Ovary (tissue), 9 donors: ENCODE measurements around the gene CNTFR. TPM values are rescaled to one million over a fixed set of nuclear protein-coding genes. Genes with fewer than 3 reads are reported as not detected.

Experiments
- DNase-seq, 5 donors: peaks; one replicate each; pipeline ENCODE4 v3.0.0-alpha.2; 2019 to 2020
- H3K27ac ChIP-seq, 2 donors: fragments of 200-600 bp; one replicate each; pipeline versions ENCODE4 v1.5.1 to v1.8.0; 2019 to 2022
- H3K27me3 ChIP-seq: fragments of 200-600 bp; one replicate; pipeline ENCODE4 v1.8.0; 2022
- H3K36me3 ChIP-seq: fragments of 200-600 bp; sonication (generic); one replicate; pipeline ENCODE4 v1.5.1; 2019
- H3K4me1 ChIP-seq: one replicate; pipeline ENCODE4 v1.8.1; 2013; ENCODE audit warnings: mild to moderate bottlenecking, moderate library complexity; ENCODE audit not compliant: insufficient read depth
- H3K4me3 ChIP-seq: fragments of 200-600 bp; sonication (generic); one replicate; pipeline ENCODE4 v1.5.1; 2017
- H3K9me3 ChIP-seq, 2 donors: fragments of 200-600 bp in 1 of 2; sonication (generic) in 1 of 2; one replicate each; pipeline versions ENCODE4 v1.5.1 to v1.8.1; 2013 to 2019; ENCODE audit warnings: mild to moderate bottlenecking in 1 of 2, moderate library complexity in 1 of 2
- CTCF ChIP-seq, 3 donors: fragments of 450-650 bp in 2 of 3; fragments of 200-600 bp in 1 of 3; IDR thresholded peaks; one replicate each; pipeline versions ENCODE4 v1.5.1 to v1.8.0; 2016 to 2022; ENCODE audit warnings: antibody characterized with exemption in 3 of 3, mild to moderate bottlenecking in 1 of 3
- EP300 ChIP-seq: sonication (generic); formaldehyde crosslinking; IDR thresholded peaks from one replicate; pipeline ENCODE4 v1.6.1; 2017; ENCODE audit warnings: antibody characterized with exemption
- POLR2A ChIP-seq: fragments of 450-650 bp; IDR thresholded peaks from one replicate; pipeline ENCODE4 v1.6.1; 2017; ENCODE audit warnings: antibody characterized with exemption, mild to moderate bottlenecking, moderate library complexity
- WGBS, 3 donors: extraction: QIAGEN DNeasy Blood & Tissue Kit in 1 of 3; methylation state at CpG; one replicate each; pipeline versions ENCODE4 v1.1.5 to v1.1.7; 2013 to 2017; 5-methylcytosine and 5-hydroxymethylcytosine counted together
- intact Hi-C, 4 donors: fragments of 100-400 bp; cut with DNase I; formaldehyde crosslinking; loops; one replicate each; pipeline versions ENCODE4 v1.11.0 to v1.15.1; 2022 to 2023
- polyA plus RNA-seq, 2 donors: library from polyadenylated mRNA; stranded (reverse); fragments of 200-250 nt in 1 of 2; fragments of 350-450 nt in 1 of 2; fragmentation: Illumina TruSeq in 1 of 2; extraction: RNeasy Lipid Tissue Mini Kit (QIAGEN cat#74804) in 1 of 2; gene quantifications; one replicate each; pipeline ENCODE4 v1.2.3, GENCODE V29; 2013 to 2014
- total RNA-seq, 7 donors: library from RNA; depleted of rRNA in 2 of 7; stranded (reverse); fragments of >200 nt in 2 of 7; fragmentation: NEBNext Ultra II Directional in 3 of 7; extraction: Animal tissue kit (Norgen Biotek cat#: 25700) in 3 of 7; gene quantifications; one replicate each; pipeline versions ENCODE4 v1.1.0 to v1.2.4, GENCODE V29; 2016 to 2023
- donor health status: DM: no; HTN: no; CAD: no; lungs with moderate emphysema.
- donor health status: DM: no; HTN: no; CAD: no.
- donor health status: Bipolar disorder and iron deficiency.
- donor health status: DM: yes; HTN: yes; CAD: no.
- donor health status: DM: no; HTN: no; CAD: no.
- donor health status: DM: yes; HTN: yes; CAD: no.

Gene CNTFR
- total and polyA plus RNA-seq, 9 donors: 1.2 to 4.7 (median 2.6) TPM

GRCh38 chr9:34585946-34586669 is 3.4 kb downstream of the CNTFR start:
- H3K4me3 ChIP-seq: no peak overlapping the region
- TF ChIP-seq EP300 (no peak), CTCF (IDR thresholded peaks at IDR 0.05) (no peak), POLR2A (no peak)
- WGBS, 3 donors: 74 to 82% (median 80%) methylated on average over 11 of the region's 11 CpGs
- no peaks in the 10 kb centered on the region for H3K27me3 ChIP-seq
- H3K36me3 ChIP-seq: no peaks in the 10 kb centered on the region
- H3K9me3 ChIP-seq: no peaks in the 10 kb centered on the region
- no peak for DNase-seq
- intact Hi-C loops: no loop called here
- no peak overlapping the region for H3K27ac ChIP-seq
- H3K4me1 ChIP-seq: peaks cover 3% of the 10 kb centered on the region

GRCh38 chr9:34584970-34585369 is 4.6 kb downstream of the CNTFR start:
- no peaks in the 10 kb centered on the region for H3K27me3 ChIP-seq
- H3K36me3 ChIP-seq: no peaks in the 10 kb centered on the region
- no peak overlapping the region for H3K27ac ChIP-seq
- intact Hi-C loops: no loop called here
- no peak for TF ChIP-seq POLR2A
- no peak for TF ChIP-seq EP300
- no peak for TF ChIP-seq CTCF (IDR thresholded peaks at IDR 0.05)
- no peak overlapping the region for H3K4me3 ChIP-seq
- WGBS, 3 donors: 83 to 88% (median 84%) methylated on average over 5 of the region's 5 CpGs
- no peaks in the 10 kb centered on the region for H3K9me3 ChIP-seq
- no peak for DNase-seq
- H3K4me1 ChIP-seq: peaks cover 1% of the 10 kb centered on the region

- intact Hi-C loops: no loop called here
- no peak for DNase-seq
- no peak for TF ChIP-seq EP300
- TF ChIP-seq CTCF (IDR thresholded peaks at IDR 0.05): no peak
- TF ChIP-seq POLR2A: no peak
- WGBS, 3 donors: 78 to 96% (median 91%) methylated on average over 5 of the region's 5 CpGs
- no peaks in the 10 kb centered on the region for H3K9me3 ChIP-seq
- no peaks in the 10 kb centered on the region for H3K36me3 ChIP-seq
- H3K4me1 ChIP-seq: peaks cover 7% of the 10 kb centered on the region
- H3K27me3 ChIP-seq: no peaks in the 10 kb centered on the region
- no peak overlapping the region for H3K27ac ChIP-seq
- no peak overlapping the region for H3K4me3 ChIP-seq
Observed at GRCh38 chr9:34582787-34583186, 6.7 kb downstream of the CNTFR start.

GRCh38 chr9:34581318-34581717 is 8.2 kb downstream of the CNTFR start:
- H3K27me3 ChIP-seq: no peaks in the 10 kb centered on the region
- TF ChIP-seq EP300 (no peak), CTCF (IDR thresholded peaks at IDR 0.05) (no peak), POLR2A (no peak)
- H3K4me1 ChIP-seq: peaks cover 10% of the 10 kb centered on the region
- no peak overlapping the region for H3K4me3 ChIP-seq
- no peak overlapping the region for H3K27ac ChIP-seq
- WGBS, 3 donors: 78 to 86% (median 82%) methylated on average over 3 of the region's 3 CpGs
- no peaks in the 10 kb centered on the region for H3K36me3 ChIP-seq
- no peaks in the 10 kb centered on the region for H3K9me3 ChIP-seq
- intact Hi-C loops: no loop called here
- no peak for DNase-seq
